Panc1 (cell line): ENCODE measurements around the gene DIAPH3.

Source experiments
- CTCF ChIP-seq: fragments of 450-650 bp; IDR thresholded peaks from 2 replicates; pipeline ENCODE4 v1.5.1; 2017; ENCODE audit warnings: mild to moderate bottlenecking
- POLR2AphosphoS5 ChIP-seq: IDR thresholded peaks from 2 replicates; pipeline ENCODE4 v1.6.1; 2012; ENCODE audit warnings: mild to moderate bottlenecking, low read depth, low read length, moderate library complexity

DNA sequence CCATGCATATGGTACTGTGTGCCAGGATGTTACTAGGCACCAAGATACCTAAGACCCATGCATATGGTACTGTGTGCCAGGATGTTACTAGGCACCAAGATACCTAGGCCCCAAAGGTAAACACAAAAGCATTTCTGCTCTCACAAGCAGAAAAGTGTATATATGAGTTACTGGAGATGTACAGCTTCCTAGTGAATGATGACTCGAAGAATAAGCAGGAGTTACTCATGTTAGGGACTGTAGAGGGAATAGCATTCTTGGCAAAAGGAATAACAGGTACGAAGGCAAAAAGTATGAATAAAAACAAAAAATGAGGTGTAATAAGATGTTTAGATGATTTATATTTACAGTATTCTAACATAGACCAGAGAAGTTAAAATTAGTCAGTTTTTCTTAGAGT is 383.7 kb downstream of the DIAPH3 start:
- TF ChIP-seq POLR2AphosphoS5 (no peak), CTCF (no peak)
